HepG2 (cell line): Measurements from ENCODE around the gene FAM24A. TPM values are rescaled to one million over a fixed set of nuclear protein-coding genes. Genes with fewer than 3 reads are reported as not detected.

Source experiments
- EEA1 ChIP-seq: sonication (generic); formaldehyde crosslinking; IDR thresholded peaks from 2 replicates; pipeline ENCODE4 v1.5.1; 2020; ENCODE audit warnings: mild to moderate bottlenecking, missing genetic modification reagents, borderline replicate concordance
- ELF1 ChIP-seq: sonication (generic); formaldehyde crosslinking; IDR thresholded peaks from 2 replicates; pipeline ENCODE4 v1.4.0; 2020; ENCODE audit warnings: missing genetic modification reagents
- MED13 ChIP-seq: sonication (generic); formaldehyde crosslinking; IDR thresholded peaks from 2 replicates; pipeline ENCODE4 v1.5.0; 2020; ENCODE audit warnings: missing genetic modification reagents
- MXI1 ChIP-seq: IDR thresholded peaks from 3 replicates; pipeline ENCODE4 v1.6.1; 2012; ENCODE audit warnings: low read depth, low read length, inconsistent platforms, borderline replicate concordance
- NFE2 ChIP-seq: sonication (generic); formaldehyde crosslinking; IDR thresholded peaks from 2 replicates; pipeline ENCODE4 v1.4.0; 2020; ENCODE audit warnings: missing genetic modification reagents
- PHF8 ChIP-seq: sonication (generic); formaldehyde crosslinking; IDR thresholded peaks from 2 replicates; pipeline ENCODE4 v1.5.0; 2020; ENCODE audit warnings: missing genetic modification reagents
- POGZ ChIP-seq: sonication (generic); formaldehyde crosslinking; IDR thresholded peaks from 2 replicates; pipeline ENCODE4 v1.4.0; 2020; ENCODE audit warnings: mild to moderate bottlenecking, missing genetic modification reagents
- RAD51 ChIP-seq: fragments of 450-650 bp; IDR thresholded peaks from 2 replicates; pipeline ENCODE4 v1.6.1; 2016; ENCODE audit warnings: borderline replicate concordance
- SRF ChIP-seq: IDR thresholded peaks from 2 replicates; pipeline ENCODE4 v1.6.1; 2011; ENCODE audit warnings: mild to moderate bottlenecking, low read depth, low read length, moderate library complexity
- TAF15 ChIP-seq: fragments of 200-400 bp; formaldehyde crosslinking; IDR thresholded peaks from one replicate; pipeline ENCODE4 v1.6.1; 2018; ENCODE audit warnings: mild to moderate bottlenecking, low read depth, low read length; ENCODE audit not compliant: poor library complexity, severe bottlenecking
- ZBTB38 ChIP-seq: sonication (generic); formaldehyde crosslinking; IDR thresholded peaks from 2 replicates; pipeline ENCODE4 v1.5.1; 2020; ENCODE audit warnings: mild to moderate bottlenecking, missing genetic modification reagents
- ZFP41 ChIP-seq: sonication (generic); formaldehyde crosslinking; IDR thresholded peaks from 2 replicates; pipeline ENCODE4 v1.4.0; 2020; ENCODE audit warnings: mild to moderate bottlenecking, missing genetic modification reagents, borderline replicate concordance
- ZFP62 ChIP-seq: sonication (generic); formaldehyde crosslinking; IDR thresholded peaks from 2 replicates; pipeline ENCODE4 v1.4.0; 2020; ENCODE audit warnings: missing genetic modification reagents
- ZNF343 ChIP-seq: sonication (generic); formaldehyde crosslinking; IDR thresholded peaks from 2 replicates; pipeline ENCODE4 v1.4.0; 2020; ENCODE audit warnings: mild to moderate bottlenecking, missing genetic modification reagents
- ZNF546 ChIP-seq: sonication (generic); formaldehyde crosslinking; conservative IDR thresholded peaks from 2 replicates; pipeline ENCODE4 v1.8.1; 2023; ENCODE audit warnings: mild to moderate bottlenecking, missing genetic modification reagents
- ZNF564 ChIP-seq: sonication (generic); formaldehyde crosslinking; IDR thresholded peaks from 2 replicates; pipeline ENCODE4 v1.8.1; 2023; ENCODE audit warnings: mild to moderate bottlenecking, missing genetic modification reagents
- ZNF598 ChIP-seq: sonication (generic); formaldehyde crosslinking; IDR thresholded peaks from 2 replicates; pipeline ENCODE4 v1.5.1; 2020; ENCODE audit warnings: mild to moderate bottlenecking, missing genetic modification reagents, borderline replicate concordance
- ZNF776 ChIP-seq: sonication (generic); formaldehyde crosslinking; IDR thresholded peaks from 2 replicates; pipeline ENCODE4 v1.4.0; 2020; ENCODE audit warnings: mild to moderate bottlenecking, missing genetic modification reagents
- polyA plus RNA-seq, 8 experiments: library from polyadenylated mRNA; depleted of rRNA in 3 of 8; stranded (reverse) in 7 of 8; unstranded in 1 of 8; fragments of >200 nt; fragmentation: Illumina TruSeq in 4 of 8; extraction: Trizol in 4 of 8; gene quantifications; 2 replicates each; pipeline versions ENCODE4 v1.2.1 to v1.2.3, GENCODE V29; 2011 to 2016; ENCODE audit warnings: low read depth in 4 of 8, missing spikeins in 1 of 8, mixed read lengths in 1 of 8; ENCODE audit not compliant: insufficient read depth in 1 of 8
- total RNA-seq, 5 experiments: library from RNA; depleted of rRNA; stranded (reverse); fragments of >200 nt; fragmentation: Illumina TruSeq; extraction: Trizol; gene quantifications; 2 replicates each; pipeline ENCODE4 v1.2.3, GENCODE V29; 2016; ENCODE audit warnings: low read depth in 1 of 5
- TF ChIP-seq, protein P1 (sequence below): sonication (generic); formaldehyde crosslinking; conservative IDR thresholded peaks from 2 replicates; pipeline ENCODE4 v1.4.0; 2020; ENCODE audit warnings: missing genetic modification reagents
- TF ChIP-seq, protein P2 (sequence below): sonication (generic); formaldehyde crosslinking; IDR thresholded peaks from 2 replicates; pipeline ENCODE4 v1.5.0; 2020; ENCODE audit warnings: missing genetic modification reagents
- TF ChIP-seq, protein P3 (sequence below): sonication (generic); formaldehyde crosslinking; IDR thresholded peaks from 2 replicates; pipeline ENCODE4 v1.4.0; 2020; ENCODE audit warnings: missing genetic modification reagents
- TF ChIP-seq, protein P4 (sequence below): IDR thresholded peaks from 2 replicates; pipeline ENCODE4 v1.6.1; 2016; ENCODE audit warnings: missing biosample characterization, missing genetic modification reagents, low read depth
- TF ChIP-seq, protein P5 (sequence below): sonication (generic); formaldehyde crosslinking; IDR thresholded peaks from 2 replicates; pipeline ENCODE4 v1.5.0; 2020; ENCODE audit warnings: missing genetic modification reagents

FAM24A gene
- total and polyA plus RNA-seq, 2 of the 13 experiments (the other 11 are each of a cell fraction or from before 2014, with no cell fraction given), result not detected

DNA sequence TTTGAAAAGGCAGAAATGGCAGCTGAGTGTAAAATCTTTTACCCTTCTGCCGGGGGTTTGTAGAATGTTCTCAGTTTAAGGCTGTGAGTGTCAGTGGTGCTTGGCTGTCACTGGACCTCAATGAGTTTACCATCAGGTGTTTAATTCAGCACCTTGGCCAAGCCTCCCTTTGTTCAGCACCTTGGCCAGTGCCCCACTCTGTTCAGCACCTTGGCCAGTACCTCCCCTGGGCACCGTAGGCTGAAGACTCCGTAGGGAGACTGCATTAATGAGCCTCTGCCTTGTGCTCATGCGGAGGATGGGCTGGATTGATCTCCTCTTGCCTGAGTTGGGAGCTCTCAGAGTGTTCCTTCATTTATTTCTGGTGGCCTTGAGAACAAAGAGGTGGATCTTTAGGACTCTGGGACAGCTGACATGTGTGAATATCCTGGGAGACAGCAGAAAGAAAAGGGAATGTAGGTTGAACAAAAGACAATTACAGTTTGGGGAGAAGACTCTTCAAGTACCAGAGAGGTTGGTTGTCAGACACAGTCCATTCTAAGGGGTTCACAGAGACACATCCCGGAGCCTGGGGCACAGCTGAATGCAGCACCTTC lies 1.6 kb downstream of the FAM24A start (continued):
- peak; percentile 86 for TF ChIP-seq ELF1 (CRISPR knock-in tag)
- TF ChIP-seq ZNF564, result peak; percentile 99
- TF ChIP-seq, protein P1, sequence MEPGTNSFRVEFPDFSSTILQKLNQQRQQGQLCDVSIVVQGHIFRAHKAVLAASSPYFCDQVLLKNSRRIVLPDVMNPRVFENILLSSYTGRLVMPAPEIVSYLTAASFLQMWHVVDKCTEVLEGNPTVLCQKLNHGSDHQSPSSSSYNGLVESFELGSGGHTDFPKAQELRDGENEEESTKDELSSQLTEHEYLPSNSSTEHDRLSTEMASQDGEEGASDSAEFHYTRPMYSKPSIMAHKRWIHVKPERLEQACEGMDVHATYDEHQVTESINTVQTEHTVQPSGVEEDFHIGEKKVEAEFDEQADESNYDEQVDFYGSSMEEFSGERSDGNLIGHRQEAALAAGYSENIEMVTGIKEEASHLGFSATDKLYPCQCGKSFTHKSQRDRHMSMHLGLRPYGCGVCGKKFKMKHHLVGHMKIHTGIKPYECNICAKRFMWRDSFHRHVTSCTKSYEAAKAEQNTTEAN (CRISPR knock-in tag), result peak; percentile 99
- TF ChIP-seq MED13, result peak; percentile 100
- TF ChIP-seq, protein P2, sequence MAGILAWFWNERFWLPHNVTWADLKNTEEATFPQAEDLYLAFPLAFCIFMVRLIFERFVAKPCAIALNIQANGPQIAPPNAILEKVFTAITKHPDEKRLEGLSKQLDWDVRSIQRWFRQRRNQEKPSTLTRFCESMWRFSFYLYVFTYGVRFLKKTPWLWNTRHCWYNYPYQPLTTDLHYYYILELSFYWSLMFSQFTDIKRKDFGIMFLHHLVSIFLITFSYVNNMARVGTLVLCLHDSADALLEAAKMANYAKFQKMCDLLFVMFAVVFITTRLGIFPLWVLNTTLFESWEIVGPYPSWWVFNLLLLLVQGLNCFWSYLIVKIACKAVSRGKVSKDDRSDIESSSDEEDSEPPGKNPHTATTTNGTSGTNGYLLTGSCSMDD (CRISPR knock-in tag), result peak; percentile 99
- TF ChIP-seq TAF15, result no peak
- peak; percentile 99 for TF ChIP-seq ZNF776 (CRISPR knock-in tag)
- TF ChIP-seq ZFP62 (CRISPR knock-in tag), result no peak
- peak; percentile 100 for TF ChIP-seq ZNF546 (CRISPR knock-in tag)
- TF ChIP-seq, protein P3, sequence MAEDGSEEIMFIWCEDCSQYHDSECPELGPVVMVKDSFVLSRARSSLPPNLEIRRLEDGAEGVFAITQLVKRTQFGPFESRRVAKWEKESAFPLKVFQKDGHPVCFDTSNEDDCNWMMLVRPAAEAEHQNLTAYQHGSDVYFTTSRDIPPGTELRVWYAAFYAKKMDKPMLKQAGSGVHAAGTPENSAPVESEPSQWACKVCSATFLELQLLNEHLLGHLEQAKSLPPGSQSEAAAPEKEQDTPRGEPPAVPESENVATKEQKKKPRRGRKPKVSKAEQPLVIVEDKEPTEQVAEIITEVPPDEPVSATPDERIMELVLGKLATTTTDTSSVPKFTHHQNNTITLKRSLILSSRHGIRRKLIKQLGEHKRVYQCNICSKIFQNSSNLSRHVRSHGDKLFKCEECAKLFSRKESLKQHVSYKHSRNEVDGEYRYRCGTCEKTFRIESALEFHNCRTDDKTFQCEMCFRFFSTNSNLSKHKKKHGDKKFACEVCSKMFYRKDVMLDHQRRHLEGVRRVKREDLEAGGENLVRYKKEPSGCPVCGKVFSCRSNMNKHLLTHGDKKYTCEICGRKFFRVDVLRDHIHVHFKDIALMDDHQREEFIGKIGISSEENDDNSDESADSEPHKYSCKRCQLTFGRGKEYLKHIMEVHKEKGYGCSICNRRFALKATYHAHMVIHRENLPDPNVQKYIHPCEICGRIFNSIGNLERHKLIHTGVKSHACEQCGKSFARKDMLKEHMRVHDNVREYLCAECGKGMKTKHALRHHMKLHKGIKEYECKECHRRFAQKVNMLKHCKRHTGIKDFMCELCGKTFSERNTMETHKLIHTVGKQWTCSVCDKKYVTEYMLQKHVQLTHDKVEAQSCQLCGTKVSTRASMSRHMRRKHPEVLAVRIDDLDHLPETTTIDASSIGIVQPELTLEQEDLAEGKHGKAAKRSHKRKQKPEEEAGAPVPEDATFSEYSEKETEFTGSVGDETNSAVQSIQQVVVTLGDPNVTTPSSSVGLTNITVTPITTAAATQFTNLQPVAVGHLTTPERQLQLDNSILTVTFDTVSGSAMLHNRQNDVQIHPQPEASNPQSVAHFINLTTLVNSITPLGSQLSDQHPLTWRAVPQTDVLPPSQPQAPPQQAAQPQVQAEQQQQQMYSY (CRISPR knock-in tag), result peak; percentile 92
- TF ChIP-seq ZFP41 (CRISPR knock-in tag), result peak; percentile 100
- TF ChIP-seq, protein P4, sequence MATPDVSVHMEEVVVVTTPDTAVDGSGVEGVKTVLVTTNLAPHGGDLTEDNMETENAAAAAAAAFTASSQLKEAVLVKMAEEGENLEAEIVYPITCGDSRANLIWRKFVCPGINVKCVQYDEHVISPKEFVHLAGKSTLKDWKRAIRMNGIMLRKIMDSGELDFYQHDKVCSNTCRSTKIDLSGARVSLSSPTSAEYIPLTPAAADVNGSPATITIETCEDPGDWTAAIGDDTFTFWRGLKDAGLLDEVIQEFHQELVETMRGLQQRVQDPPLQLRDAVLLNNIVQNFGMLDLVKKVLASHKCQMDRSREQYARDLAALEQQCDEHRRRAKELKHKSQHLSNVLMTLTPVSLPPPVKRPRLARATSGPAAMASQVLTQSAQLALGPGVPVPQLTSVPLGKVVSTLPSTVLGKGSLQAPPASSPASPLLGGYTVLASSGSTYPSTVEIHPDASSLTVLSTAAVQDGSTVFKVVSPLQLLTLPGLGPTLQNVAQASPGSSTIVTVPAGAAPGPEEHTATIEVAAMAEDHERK (CRISPR knock-in tag), result peak; percentile 81; the same call in 1 of the 2 replicates
- TF ChIP-seq SRF, result no peak
- peak; percentile 97 for TF ChIP-seq NFE2 (CRISPR knock-in tag)
- TF ChIP-seq ZBTB38 (CRISPR knock-in tag), result peak; percentile 98
- TF ChIP-seq RAD51, result no peak
- TF ChIP-seq POGZ (CRISPR knock-in tag), result peak; percentile 61
- peak; percentile 83 for TF ChIP-seq PHF8
- TF ChIP-seq MXI1, result peak; percentile 65; the same call in 1 of the 3 replicates
- TF ChIP-seq EEA1, result peak; percentile 100
- TF ChIP-seq ZNF343 (CRISPR knock-in tag), result peak; percentile 99
- peak; percentile 99; the same call in 1 of the 2 replicates for TF ChIP-seq ZNF598 (CRISPR knock-in tag)
- TF ChIP-seq, protein P5, sequence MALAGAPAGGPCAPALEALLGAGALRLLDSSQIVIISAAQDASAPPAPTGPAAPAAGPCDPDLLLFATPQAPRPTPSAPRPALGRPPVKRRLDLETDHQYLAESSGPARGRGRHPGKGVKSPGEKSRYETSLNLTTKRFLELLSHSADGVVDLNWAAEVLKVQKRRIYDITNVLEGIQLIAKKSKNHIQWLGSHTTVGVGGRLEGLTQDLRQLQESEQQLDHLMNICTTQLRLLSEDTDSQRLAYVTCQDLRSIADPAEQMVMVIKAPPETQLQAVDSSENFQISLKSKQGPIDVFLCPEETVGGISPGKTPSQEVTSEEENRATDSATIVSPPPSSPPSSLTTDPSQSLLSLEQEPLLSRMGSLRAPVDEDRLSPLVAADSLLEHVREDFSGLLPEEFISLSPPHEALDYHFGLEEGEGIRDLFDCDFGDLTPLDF (CRISPR knock-in tag), result peak; percentile 97
